GM21576 (cell line): ENCODE data around the gene SHB.

Source experiments
- ATAC-seq: cut with Tn5 transposase; IDR thresholded peaks from one replicate; pipeline ENCODE4 v1.9.1; 2021; ENCODE audit warnings: mild to moderate bottlenecking, moderate library complexity; ENCODE audit not compliant: unreplicated experiment

The SHB gene

DNA sequence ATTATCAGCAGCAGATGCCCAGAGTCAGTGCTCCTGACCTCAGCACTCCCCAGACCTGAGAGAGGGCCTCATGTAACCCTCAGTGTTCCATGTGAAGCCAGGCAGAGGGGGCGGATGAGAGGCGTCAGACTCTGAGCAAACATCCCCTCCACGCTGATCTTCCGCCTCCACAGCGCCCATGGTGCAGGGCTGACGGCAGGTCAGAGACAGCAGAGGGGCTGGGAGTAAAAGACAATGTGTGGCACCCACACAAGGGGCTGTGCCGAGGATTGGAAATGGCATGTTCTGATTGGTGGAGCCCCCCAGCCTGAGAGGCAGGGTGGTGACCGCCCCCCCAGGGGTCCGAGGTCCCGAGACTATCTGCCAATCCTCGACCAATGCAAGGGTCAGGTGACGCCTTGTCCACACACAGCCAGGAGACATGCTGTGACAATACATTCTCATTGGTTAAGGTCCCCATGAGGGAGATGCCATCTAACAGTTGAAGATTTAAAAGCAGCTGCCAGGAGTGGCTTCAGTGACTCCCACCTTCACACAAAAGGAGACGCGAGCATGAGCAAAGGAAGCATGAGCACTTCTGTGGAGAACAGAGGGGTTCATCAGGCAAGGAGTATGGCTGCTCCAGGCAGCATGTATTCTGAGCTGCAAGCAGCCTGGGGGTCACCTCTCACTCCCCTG lies 145.8 kb downstream of the SHB start:
- no peak for ATAC-seq

DNA sequence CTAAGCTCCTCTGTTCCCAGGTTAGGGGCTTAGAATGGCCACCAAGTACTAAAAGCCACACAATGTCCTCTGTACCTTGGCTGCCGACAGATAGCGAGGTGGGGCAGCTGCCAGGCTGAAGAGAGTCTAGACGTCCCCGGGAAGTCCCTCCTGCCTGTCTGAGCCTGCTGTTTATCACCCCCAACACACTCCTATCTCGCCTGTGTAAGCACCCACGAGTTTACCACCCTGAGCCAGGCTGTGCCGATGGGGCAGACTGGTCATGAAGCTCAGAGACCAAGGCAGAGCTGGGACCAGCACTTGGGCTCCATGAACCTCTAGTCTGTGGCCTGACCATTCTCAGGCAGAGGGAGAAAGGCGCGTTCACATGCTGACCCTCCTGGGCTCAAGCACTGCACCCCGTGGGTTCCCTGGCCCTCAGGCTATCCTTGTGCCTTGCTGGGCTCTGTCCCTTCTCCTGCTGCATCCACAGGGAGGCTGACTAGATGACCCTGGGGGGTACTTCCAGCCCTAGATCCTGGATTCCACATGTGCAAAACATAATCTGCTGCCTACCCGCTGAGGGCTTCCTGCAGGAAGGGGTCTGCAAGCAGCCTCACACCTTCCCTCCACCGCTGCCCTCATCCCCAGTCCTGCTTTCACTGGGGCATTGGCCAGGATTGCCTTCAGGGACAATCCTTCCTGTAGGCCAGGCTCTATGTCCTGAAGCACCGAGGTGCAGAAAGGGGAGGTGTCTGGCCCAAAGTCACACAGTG lies 146.5 kb downstream of the SHB start:
- ATAC-seq = no peak

DNA sequence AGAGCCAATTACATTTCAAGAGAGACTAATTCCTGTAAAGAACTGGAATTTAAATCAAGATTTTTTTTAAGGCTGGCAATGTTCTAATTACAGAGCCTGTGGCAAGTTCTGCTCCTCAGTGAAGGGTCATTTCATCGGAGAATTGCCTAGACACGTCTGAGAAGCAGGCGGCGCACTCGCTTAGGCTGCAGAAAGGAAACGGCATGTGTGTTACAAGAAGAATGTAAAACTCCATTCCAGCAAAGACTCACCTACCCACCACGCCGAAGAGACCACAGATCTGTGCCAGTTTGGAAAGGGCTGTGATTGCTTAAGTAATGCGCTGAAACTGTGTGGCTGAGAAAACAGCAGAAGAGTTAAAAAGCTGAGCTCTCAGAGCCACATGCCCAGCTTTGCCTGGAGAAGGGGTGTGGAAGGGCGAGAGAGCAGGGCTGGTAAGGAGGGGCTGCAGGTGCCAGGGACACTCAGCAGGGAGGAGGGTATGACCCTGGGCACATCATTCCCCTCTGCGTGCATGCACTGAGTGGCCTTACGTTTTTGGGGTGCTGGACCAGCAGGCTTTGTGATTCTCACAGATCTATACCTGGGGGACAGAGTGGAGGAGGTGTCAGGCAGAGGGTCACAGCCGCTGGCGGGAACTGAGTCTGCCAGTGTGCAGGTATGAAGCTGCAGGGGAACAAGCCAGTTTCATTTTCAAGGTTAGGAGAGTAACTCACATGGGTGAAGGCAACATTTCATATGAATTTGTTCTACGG lies 147.3 kb downstream of the SHB start:
- no peak for ATAC-seq

DNA sequence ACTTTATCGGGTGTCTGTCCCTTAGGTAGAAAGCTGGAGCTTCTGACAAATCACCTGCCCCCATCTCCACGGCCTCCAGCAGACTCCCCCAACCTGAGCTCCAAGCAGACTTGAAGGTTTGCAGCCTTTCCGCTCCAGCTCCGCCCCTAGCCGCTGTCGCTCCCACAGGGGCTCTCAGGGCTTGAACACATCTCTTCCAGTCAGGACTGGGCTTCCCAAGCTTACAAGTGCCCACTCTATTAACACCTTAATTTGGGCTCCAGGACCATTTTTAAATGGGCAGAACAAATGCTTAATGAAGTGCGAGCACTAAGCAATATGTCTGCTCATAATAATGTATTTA lies 147.9 kb downstream of the SHB start:
- no peak for ATAC-seq

DNA sequence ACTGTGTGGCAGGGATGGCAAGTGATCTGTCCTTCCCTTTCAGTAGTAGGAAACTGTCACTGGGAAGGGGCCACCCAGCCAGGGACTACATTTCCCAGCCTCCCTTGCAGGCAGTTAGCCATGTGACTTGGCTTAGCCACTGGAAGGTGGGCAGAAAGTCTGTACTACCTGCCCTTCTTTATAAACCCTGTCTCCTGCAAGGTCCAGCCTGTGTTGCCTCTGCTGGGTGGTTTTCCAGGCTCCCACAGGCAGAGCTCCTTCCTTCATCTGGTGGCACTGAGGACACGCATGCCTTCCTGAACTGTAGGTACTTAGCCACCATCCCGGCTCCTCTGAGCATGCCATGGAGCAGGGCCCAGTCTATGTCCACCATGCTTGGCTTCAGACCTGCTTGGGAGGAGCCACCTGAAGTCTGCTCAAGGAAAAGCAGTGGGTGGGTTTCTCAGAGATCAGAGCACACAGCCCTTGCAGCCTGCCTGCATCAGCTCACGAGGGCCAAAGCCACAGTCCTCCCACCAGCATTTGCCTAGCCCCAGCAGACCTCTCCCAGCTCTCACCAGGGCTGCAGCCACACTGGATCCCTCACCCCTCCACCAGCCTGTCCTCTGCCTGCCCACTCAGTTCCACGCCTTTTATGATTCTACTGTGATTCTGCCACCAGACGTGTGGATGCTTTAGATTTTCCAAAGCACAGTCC lies 148.4 kb downstream of the SHB start:
- ATAC-seq = peak; percentile 66

DNA sequence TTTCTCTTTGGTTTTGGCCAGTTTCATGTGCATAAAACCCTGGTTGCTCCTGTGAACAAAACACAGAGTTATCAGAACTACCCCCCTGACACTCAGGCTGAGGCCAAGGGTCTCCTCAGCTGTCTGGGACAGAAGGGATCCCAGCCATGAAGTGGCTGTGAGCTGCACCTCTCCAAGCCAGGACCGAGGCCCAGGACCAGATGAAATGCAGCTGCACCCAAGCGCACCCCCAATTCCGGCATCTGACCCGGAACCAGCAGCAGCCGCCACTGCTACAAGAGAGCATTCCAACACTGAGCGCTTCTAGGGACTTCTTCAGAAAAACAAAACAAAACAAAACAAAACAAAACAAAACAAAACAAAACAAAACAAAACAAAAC lies 149.1 kb downstream of the SHB start:
- ATAC-seq = no peak

DNA sequence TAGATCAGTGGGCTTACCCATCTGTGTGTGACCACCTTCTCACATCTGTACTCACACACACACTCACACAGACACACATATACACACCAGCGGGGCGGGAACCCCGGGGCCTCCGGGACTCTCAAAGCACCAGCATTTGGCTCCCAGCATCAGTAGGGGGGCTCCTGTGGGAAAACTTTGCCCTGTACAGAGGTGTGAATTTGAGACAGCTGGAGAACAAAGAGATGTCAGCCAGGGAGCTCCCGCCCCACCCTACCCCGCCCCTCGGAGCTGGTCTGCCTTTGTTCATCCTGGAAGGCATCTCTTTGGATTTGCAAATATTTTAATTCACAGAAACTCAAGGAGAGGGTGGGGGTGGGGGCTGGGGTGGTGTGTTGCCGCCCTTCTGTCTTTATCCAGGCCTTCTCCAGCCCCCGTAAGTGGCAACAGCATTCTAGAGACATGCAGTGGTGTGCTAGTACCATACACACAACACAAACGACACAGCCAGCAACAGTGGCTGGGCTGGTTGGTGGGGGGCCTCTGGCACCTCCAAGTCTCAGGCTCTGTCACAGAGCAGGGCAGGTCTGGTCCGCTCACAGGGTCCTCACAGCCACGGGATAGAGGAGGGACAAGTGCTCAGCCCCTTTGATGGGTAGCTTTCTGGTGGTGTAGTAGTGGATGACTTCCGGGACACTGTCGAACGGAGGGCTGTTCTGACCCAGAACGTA lies 149.6 kb downstream of the SHB start:
- ATAC-seq = no peak

DNA sequence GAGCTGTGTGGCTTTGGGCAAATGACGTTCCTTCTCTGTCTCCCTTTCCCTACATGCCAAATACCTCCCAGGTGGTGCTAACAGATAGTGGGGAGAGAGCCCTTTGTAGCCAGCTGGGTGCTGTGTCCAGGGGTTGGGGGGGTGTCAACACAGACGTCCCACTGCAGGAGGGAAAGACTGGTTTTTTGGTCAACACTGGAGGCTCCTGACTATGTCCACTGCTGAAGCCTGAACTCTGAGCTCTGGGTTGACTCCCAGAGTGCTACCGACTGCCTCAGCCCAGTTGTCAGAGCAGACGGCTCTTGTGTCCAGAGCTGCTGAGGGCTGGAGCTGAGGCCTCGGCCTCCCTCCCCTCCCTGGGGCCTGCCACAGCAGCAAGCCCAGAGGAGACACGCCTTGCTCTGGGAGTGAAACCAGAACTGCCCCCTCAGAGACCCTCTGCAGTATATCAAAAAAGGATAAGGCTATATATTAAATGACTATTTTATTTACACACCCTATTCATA lies 150.3 kb downstream of the SHB start:
- no peak for ATAC-seq

DNA sequence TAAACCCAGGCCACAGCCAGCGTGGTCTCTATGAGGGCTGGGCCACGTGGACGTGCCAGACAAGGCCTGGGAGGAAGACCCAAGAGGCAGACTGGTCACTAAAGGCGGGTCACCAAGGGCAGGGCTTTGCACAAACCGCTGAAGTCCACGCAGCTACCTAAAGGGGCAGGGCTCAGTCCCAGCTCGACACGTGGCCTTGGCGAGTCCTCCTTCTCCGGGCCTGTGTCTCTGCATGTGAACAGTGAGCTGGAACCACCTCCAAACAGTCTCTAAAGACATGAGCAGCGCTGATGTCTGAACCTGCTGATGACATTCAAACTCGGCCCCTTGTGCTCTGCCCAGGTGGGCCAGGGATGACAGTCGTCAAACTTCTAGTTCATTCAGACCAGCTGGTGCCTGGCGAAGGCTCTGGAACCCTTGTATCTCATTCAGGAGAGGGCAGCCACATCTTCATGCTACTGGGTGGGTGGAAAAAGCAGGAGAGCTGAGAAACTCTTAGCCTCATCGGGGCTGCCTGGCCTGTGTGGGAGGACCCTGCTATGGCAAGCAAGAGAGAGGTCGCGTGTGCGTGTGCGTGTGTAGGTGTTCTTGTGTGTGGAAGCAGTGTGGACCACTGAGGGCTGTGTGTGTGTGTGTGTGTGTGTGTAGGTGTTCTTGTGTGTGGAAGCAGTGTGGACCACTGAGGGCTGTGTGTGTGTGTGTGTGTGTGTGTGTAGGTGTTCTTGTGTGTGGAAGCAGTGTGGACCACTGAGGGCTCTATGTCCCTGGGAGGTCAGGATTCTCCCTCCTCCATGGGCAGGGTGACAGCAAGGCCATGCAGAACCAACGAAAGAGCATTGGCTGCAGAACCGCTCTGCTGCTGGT lies 151.0 kb downstream of the SHB start:
- no peak for ATAC-seq

DNA sequence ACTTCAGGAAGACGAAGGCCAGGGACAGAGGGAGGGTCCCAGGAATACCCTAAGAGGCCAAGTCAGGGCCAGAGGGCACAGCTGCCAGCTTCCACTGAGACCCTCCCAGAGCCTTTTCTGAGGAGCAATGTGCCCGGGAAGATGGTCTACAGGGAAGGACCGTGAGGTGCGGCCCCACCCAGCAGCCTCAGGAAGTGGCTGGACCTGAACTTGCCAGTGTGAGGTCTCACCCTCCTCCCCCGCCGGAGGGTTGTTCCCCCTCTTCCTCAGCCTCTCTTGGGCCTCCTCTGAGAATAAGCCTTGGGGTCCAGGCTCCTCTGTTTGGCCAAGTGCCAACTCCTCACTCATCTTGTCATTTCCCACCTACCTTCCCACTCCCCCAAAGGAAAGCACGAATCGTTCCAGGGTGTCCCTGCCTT lies 151.7 kb downstream of the SHB start:
- ATAC-seq = no peak

DNA sequence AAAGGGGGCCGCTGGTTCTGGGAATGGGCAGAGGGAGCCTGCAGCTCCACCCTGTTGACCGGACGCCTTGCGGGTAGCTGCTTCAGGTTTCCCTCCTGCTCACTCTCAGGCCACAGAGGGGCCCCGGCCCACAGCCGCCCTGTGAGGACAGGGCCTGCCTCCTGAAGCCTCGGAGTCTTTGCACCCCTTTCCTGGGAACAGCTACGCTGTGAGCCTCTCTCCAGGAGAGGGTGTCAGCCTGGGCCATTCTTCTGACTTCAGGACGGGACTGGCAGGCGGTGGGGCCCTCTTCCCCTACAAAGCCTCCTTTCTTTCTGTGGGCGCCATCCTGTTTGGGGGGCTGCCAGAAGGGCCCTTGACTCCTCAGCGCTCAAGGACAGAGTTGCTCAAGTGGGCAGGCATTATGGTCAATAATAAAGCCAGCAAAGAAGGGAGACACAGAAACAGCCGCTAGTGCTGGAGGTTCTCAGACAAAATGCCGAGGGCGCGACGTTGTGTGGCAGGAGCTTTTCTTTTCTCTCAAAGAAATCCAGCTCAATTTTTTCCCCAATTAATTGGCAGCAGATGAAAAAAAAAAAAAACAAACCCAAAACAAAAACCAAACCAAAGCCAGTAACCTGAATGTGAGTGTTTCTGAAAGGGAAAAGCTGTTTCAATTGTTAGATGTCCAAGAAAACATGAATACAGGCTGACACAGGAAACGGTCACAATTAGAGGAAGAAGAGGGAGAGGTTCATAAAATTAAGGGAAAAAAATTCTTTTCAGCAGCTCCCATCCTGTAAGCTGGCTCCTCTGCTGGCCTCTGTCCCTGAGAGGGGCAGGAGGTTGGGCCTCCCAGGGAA lies 152.3 kb downstream of the SHB start:
- ATAC-seq = no peak

DNA sequence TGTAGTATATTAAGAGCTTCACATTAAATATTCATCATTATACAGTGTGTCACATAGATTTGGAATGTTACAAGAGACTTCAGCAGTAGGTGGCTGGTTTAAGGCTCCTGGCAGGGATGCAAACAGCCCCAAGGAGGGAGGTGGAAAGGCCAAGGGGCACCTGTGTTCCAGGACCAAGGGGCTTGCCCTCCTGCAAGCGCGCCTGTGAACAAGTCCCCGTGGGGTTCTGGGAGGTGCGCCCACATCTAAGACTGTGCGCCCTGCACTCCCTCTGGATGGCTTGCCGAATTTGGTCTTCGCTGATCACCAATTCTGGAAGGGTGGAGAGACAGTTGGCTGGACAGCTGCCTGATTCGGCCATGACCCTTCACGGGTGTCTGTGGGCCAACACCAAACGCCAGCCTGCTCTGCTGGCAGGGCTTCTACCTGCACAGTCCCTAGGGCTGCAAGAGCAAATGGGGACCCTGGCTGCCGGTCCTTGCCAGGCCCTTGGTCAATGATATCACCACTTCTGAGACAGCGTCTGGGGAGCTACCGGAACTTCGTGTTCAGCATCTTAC lies 153.0 kb downstream of the SHB start:
- ATAC-seq = no peak

DNA sequence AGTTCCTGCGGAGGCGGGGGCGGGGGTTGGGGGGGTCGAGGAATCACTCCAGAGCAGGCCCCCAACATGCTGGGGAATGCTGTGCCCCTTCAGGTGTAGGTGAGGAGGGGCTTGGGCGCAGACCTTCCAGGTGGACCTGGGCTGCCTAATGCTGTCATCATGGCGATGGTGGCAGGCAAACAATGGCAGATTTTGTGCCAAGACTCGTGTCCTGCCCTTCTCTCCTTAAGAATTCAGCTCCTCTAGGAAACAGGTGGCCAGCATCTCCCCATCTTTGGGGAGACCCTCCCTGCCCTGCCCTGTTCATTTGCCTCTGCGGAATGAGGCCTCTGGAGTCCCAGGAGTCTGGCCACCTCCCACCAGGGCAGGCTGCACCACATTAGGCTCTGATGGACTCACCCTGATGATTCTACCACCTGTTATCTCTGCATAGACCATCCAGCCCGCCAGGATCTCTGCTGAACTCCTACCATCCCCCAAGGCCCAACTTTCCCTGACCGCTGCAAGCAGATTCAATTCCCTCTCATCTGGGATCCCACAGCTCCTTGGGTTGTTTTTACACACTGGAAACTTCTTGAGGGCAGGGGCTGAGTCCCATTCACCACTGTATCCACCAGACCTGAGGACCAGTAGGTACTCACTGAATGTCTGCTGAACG lies 154.2 kb downstream of the SHB start:
- no peak for ATAC-seq

DNA sequence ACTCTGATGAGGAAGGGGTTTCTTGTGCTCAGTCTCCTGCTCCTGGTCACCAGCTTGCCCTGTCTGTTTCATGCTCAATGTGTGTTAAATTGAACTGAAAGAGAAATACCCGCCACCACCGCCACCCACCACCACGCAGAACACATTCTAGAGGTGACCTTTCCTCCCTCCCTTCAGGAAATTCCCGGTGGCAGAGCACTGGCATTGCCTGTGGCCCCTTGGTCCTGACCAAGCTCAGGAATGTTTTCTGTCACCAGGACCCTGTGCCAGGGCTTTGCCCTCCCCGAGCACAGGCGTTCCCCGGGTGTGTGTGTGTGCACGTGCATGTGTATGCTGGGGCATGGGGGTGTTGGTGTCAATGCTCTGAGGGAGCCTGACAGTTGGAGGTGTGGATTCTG lies 154.9 kb downstream of the SHB start:
- ATAC-seq = no peak

DNA sequence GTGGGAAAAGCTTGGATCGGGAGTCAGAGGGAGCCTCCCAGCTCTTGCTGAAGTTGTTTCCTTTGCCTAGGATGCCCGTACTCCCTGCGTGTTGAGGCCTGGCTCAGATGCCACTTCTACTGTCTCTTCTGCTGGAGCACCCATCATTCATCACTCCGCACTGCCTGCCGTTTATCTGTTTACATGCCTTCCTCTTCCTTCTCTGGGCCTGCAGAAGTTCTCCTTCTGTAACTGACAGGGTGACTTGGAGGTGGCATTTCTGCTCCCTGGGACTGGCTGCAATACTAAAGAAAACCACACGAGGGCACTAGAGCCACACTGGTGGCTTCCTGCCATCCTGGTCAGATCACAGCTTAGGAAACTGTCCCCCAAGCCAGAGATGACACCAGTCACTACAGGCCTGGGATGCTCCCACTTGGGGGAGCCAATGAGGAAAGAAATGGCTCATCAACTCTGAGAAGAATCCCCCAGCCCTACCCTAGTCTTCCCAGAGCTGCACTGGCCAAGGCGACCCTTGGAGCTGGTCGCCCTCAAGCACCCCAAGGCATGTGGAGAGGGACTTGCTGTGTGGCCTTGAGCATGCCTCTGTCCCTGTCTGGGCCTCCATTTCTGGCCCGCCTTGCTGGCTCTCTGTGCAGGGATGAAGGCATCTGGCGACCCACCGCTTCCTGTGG lies 155.4 kb downstream of the SHB start:
- ATAC-seq = peak; percentile 78

DNA sequence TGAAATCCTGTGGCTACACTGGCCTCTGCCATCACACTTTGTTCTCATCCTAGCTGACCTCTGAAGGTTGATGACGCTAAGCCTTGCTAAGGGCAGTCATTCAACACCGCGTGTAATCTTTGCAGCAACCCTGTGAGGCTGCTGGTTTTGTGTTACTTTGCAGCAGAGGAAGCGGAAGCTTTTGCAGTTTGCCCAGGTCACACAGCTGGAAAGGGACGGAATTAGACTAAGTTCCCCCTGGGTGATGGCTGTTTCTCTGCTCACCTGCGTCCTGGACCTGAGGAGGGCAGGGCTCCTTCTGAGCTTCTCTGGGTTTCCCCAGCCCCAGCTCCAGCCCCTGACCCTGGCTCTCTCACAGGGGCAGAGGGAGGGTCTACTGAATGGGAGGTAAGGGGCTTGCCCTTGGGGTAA lies 157.8 kb downstream of the SHB start:
- no peak for ATAC-seq

DNA sequence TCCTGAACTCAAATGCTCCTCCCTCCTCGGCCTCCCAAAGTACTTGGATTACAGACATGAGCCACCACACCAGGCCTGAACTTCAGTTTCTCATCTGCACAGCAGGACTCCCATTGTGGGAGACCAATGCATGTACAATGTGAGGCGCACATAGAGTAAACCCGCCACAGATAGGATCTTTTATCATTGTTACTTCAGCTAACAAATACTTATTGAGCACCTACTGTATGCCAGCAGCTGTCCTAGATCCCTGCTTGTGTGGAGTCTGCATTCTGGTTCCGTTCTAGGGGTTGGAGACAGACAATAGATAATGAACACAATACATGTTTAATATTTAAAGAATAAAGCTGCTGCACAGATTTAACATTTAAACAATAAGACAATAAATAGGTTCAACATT lies 158.8 kb downstream of the SHB start:
- ATAC-seq = no peak
